Peyer's patch (tissue), 4 donors: ENCODE data around the gene PTGR2. TPM values are rescaled to one million over a fixed set of nuclear protein-coding genes. Genes with fewer than 3 reads are reported as not detected.
A peak's percentile ranks its signal among the peaks of the same experiment; 100 is the strongest.
"Not testable (repeated sequence)": the region's sequence is repeated elsewhere in the genome, so short reads cannot be mapped to it uniquely, and the experiment has no call there.

ENCODE experiments used
- DNase-seq, 3 donors: peaks; one replicate each; pipeline ENCODE4 v3.0.0-alpha.2; 2017 to 2019
- H3K27ac ChIP-seq, 4 donors: fragments of 200-600 bp; sonication (generic); one replicate each; pipeline ENCODE4 v1.5.1; 2016 to 2019
- H3K27me3 ChIP-seq, 2 donors: fragments of 200-600 bp; sonication (generic); one replicate each; pipeline ENCODE4 v1.5.1; 2019
- H3K36me3 ChIP-seq, 3 donors: fragments of 200-600 bp; sonication (generic); one replicate each; pipeline ENCODE4 v1.5.1; 2016 to 2019
- H3K4me1 ChIP-seq, 4 donors: fragments of 200-600 bp; sonication (generic); one replicate each; pipeline ENCODE4 v1.5.1; 2016 to 2019
- H3K4me3 ChIP-seq, 4 donors: fragments of 200-600 bp; sonication (generic); 1 replicate in 3 of 4; 2 replicates in 1 of 4; pipeline ENCODE4 v1.5.1; 2016 to 2019; ENCODE audit warnings: mild to moderate bottlenecking in 1 of 4
- H3K9me3 ChIP-seq, 4 donors: fragments of 200-600 bp; sonication (generic); one replicate each; pipeline ENCODE4 v1.5.1; 2016 to 2019; ENCODE audit warnings: mild to moderate bottlenecking in 1 of 4
- POLR2A ChIP-seq, 2 donors: fragments of 450-650 bp; IDR thresholded peaks; one replicate each; pipeline ENCODE4 v1.5.1; 2017; ENCODE audit warnings: antibody characterized with exemption in 2 of 2, mild to moderate bottlenecking in 2 of 2, moderate library complexity in 2 of 2
- total RNA-seq, 4 donors: library from RNA; depleted of rRNA; stranded (reverse); fragments of >200 nt; gene quantifications; one replicate each; pipeline ENCODE4 v1.1.0, GENCODE V29; 2016
- TF ChIP-seq, protein P1 (sequence below), 6 experiments: fragments of 450-650 bp in 4 of 6; fragments of 200-600 bp in 2 of 6; sonication (generic) in 1 of 6; IDR thresholded peaks; one replicate each; pipeline ENCODE4 v1.5.1; 2017 to 2019; ENCODE audit warnings: antibody characterized with exemption in 6 of 6, mild to moderate bottlenecking in 3 of 6, moderate library complexity in 1 of 6

PTGR2 gene
- total RNA-seq, 4 donors from 2014 or later = 11.1 to 19.0 (median 12.9) TPM

DNA sequence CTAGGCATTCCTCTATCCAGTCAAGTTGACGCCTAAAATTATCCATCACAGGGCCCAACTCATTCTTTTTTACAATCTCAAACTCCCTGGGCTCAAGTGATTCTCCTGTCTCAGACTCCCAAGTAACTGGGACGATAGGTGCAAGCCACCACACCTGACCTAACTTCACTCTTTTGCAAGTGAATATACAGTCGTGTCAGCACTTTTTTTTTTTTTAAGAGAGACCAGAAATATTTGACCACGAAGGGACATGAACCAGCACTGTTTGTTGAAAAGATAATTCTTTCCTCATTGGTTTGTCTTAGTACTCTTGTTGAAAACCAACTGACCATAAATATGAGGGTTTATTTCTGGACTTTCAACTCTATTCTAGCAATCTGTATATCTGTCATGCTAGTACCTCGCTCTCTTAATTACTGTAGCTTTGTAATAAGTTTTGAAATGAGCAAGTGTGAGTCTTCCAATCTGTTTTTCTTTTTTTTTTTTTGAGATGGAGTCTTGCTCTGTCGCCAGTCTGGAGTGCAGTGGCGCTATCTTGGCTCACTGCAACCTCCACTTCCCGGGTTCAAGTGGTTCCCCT lies 14.0 kb downstream of the PTGR2 start:
- TF ChIP-seq, protein P1, sequence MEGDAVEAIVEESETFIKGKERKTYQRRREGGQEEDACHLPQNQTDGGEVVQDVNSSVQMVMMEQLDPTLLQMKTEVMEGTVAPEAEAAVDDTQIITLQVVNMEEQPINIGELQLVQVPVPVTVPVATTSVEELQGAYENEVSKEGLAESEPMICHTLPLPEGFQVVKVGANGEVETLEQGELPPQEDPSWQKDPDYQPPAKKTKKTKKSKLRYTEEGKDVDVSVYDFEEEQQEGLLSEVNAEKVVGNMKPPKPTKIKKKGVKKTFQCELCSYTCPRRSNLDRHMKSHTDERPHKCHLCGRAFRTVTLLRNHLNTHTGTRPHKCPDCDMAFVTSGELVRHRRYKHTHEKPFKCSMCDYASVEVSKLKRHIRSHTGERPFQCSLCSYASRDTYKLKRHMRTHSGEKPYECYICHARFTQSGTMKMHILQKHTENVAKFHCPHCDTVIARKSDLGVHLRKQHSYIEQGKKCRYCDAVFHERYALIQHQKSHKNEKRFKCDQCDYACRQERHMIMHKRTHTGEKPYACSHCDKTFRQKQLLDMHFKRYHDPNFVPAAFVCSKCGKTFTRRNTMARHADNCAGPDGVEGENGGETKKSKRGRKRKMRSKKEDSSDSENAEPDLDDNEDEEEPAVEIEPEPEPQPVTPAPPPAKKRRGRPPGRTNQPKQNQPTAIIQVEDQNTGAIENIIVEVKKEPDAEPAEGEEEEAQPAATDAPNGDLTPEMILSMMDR (IDR thresholded peaks at IDR 0.05) = no peak
- no peak for TF ChIP-seq POLR2A (IDR thresholded peaks at IDR 0.05)
- Histone ChIP-seq H3K27me3 (no peaks in the 10 kb centered on the region), H3K9me3 (no peaks in the 10 kb centered on the region), H3K4me1 (peaks cover 0 to 10% (median 0%) of the 10 kb centered on the region in 4 donors), H3K27ac (peak overlapping the region in 2 of 4 donors; percentile 64), H3K36me3 (no peaks in the 10 kb centered on the region), H3K4me3 (no peak overlapping the region)
- DNase-seq = no peak

DNA sequence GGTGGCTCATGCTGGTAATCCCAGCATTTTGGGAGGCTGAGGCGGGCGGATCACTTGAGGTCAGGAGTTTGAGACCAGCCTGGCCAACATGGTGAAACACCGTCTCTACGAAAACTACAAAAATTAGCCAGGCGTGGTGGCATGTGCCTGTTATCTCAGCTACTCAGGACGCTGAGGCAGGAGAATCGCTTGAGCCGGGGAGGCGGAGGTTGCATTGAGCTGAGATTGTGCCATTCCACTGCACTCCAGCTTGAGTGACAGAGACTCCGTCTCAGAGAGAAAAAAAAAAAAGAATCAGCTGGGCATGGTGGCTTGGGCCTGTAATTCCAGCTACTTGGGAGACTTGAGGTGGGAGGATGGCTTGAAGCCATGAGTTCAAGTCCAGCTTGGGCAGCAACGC lies 18.1 kb downstream of the PTGR2 start:
- H3K9me3 ChIP-seq, H3K36me3 ChIP-seq, H3K27ac ChIP-seq, H3K27me3 ChIP-seq, H3K4me1 ChIP-seq, DNase-seq, H3K4me3 ChIP-seq: not testable (repeated sequence)

DNA sequence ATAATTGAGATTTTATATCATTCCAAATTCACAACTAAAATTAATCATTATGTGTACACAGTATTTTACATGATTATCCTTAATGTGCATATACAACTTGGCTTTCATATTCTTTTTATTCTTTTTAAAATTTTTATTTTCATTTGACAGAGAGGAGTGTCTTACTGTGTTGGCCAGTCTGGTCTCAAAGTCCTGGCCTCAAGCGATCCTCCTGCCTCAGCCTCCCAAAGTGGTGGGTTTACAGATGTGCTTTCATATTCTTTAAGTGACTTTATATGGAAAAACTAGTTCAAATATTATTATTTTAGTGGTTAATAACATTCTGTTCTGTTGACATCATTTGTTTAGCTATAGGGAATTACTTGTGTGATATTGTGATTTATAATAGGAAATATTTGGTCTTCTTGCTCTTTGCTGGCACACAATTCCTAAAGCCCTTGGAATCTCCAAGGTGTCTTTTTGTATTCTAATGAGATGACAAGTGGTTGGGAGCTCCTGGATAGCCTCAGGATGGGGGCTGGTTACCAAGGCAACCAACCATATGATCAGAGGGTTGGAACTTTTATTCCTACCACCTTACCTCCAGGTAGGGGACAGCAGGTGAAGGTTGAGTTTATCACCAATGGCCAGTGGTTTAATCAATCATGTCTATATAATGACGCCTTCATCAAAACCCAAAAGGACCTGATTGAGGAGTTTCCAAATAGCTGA lies 19.0 kb downstream of the PTGR2 start:
- no peaks in the 10 kb centered on the region for H3K27me3 ChIP-seq
- H3K27ac ChIP-seq = no peak overlapping the region
- no peak overlapping the region for H3K4me3 ChIP-seq
- TF ChIP-seq, protein P1 (IDR thresholded peaks at IDR 0.05) = no peak
- peaks cover 0 to 4% (median 0%) of the 10 kb centered on the region in 4 donors for H3K4me1 ChIP-seq
- H3K36me3 ChIP-seq = no peaks in the 10 kb centered on the region
- H3K9me3 ChIP-seq = no peaks in the 10 kb centered on the region
- DNase-seq = no peak

DNA sequence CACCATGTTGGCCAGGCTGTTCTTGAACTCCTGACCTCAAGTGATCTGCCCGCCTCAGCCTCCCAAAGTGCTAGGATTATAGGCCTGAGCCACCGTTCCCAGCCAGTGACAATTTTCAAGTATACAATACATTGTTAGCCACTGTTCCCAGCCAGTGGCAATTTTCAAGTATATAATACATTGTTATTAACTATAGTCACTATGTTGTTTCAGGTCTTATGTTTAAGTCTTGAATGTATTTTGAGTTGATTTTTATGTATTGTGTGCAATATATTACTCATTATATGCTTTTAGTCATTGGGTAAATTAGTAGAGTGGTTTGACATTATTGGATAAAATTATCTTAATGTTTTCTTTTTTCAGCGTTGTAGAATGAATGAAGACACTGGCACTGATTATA lies 22.0 kb downstream of the PTGR2 start:
- no peaks in the 10 kb centered on the region for H3K9me3 ChIP-seq
- no peak for TF ChIP-seq POLR2A (IDR thresholded peaks at IDR 0.05)
- TF ChIP-seq, protein P1 (IDR thresholded peaks at IDR 0.05) = no peak
- no peaks in the 10 kb centered on the region for H3K27me3 ChIP-seq
- no peaks in the 10 kb centered on the region for H3K36me3 ChIP-seq
- no peak overlapping the region for H3K27ac ChIP-seq
- no peaks in the 10 kb centered on the region for H3K4me1 ChIP-seq
- no peak for DNase-seq
- H3K4me3 ChIP-seq = no peak overlapping the region

DNA sequence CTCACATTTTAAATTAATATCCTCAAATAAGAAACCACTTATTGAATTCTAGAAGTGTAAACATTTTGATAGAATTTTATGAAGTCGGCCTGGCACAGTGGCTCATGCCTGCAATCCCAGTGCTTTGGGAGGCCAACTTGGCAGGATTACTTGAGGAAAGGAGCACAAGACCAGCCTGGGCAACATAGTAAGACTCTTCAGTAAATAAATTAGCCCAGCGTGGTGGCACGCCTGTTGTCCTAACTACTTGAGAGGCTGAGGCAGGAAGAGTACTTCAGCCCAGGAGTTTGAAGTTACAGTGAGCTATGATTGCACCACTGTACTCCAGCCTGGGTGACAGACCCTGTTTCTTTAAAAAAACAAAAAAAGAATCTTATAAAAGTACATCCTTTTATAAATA lies 26.2 kb downstream of the PTGR2 start:
- Histone ChIP-seq H3K27me3 (no peaks in the 10 kb centered on the region), H3K9me3 (no peaks in the 10 kb centered on the region), H3K4me1 (no peaks in the 10 kb centered on the region), H3K4me3 (no peak overlapping the region), H3K27ac (no peak overlapping the region), H3K36me3 (no peaks in the 10 kb centered on the region)
- no peak for DNase-seq
- TF ChIP-seq POLR2A (IDR thresholded peaks at IDR 0.05) = no peak
- TF ChIP-seq, protein P1 (IDR thresholded peaks at IDR 0.05) = no peak

DNA sequence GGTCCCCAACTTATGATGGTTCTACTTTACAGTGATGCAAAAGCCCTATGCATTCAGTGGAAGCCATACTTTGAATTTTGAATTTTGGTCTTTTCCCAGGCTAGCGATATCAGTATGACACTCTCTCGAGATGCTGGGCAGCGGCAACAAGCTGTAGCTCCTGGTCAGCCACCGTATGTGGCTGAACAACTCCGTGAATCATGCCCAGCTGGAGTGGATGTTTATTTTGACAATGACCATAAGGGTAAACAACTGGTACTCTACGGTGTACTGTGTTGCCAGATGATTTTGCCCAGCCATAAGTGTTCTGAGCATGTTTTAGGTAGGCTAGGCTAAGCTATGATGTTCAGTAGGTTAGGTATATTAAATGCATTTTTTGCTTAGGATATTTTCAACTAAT lies 26.8 kb downstream of the PTGR2 start:
- H3K27ac ChIP-seq = no peak overlapping the region
- no peak for DNase-seq
- no peaks in the 10 kb centered on the region for H3K4me1 ChIP-seq
- no peaks in the 10 kb centered on the region for H3K27me3 ChIP-seq
- no peaks in the 10 kb centered on the region for H3K9me3 ChIP-seq
- no peaks in the 10 kb centered on the region for H3K36me3 ChIP-seq
- no peak overlapping the region for H3K4me3 ChIP-seq
- TF ChIP-seq, protein P1 (IDR thresholded peaks at IDR 0.05) = no peak
- no peak for TF ChIP-seq POLR2A (IDR thresholded peaks at IDR 0.05)
